IMR-90 (cell line): ENCODE results near the gene PHC2. TPM values are rescaled to one million over a fixed set of nuclear protein-coding genes. Genes with fewer than 3 reads are reported as not detected.

ENCODE experiments used
- ATAC-seq: fragments of 200-7000 bp; cut with Tn5 transposase; 2 replicates; pipeline ENCODE4 v1.9.1; 2020; ENCODE audit warnings: low read depth, mild to moderate bottlenecking, moderate library complexity
- BruUV-seq: library from RNA; stranded (reverse); fragments of 400-500 nt; replicated peaks from 2 replicates; lab custom pipeline; 2021; lab: Mats Ljungman, UMichigan
- CTCF ChIA-PET: fragments of 300-600 bp; formaldehyde crosslinking; extraction: SDS; loops from one replicate; lab custom pipeline; 2021; ENCODE audit warnings: antibody characterized with exemption; lab: Yijun Ruan, JAX
- POLR2A ChIA-PET: fragments of 300-600 bp; sonication (Branson Sonifier 250); formaldehyde crosslinking; loops from one replicate; lab custom pipeline; 2022; ENCODE audit warnings: antibody characterized with exemption; ENCODE audit not compliant: unreplicated experiment; lab: Charles Lee
- DNase-seq: peaks from one replicate; pipeline ENCODE4 v3.0.0; 2013
- H2AFZ ChIP-seq: replicated peaks from 2 replicates; pipeline ENCODE3; 2013; ENCODE audit warnings: low read length, mild to moderate bottlenecking; ENCODE audit not compliant: poor library complexity
- H2AK5ac ChIP-seq: 2 replicates; pipeline ENCODE4 v1.6.1; 2013; ENCODE audit warnings: low read depth, low read length, inconsistent platforms
- H2AK9ac ChIP-seq: replicated peaks from 2 replicates; pipeline ENCODE3; 2013; ENCODE audit warnings: mild to moderate bottlenecking, low read depth, low read length, moderate library complexity; ENCODE audit not compliant: poor library complexity
- H2BK120ac ChIP-seq: 2 replicates; pipeline ENCODE4 v1.6.1; 2013; ENCODE audit warnings: low read depth, low read length, inconsistent platforms
- H2BK15ac ChIP-seq: 3 replicates; pipeline ENCODE4 v1.6.1; 2013; ENCODE audit warnings: low read depth, low read length, inconsistent platforms
- H2BK20ac ChIP-seq: 2 replicates; pipeline ENCODE4 v1.6.1; 2013; ENCODE audit warnings: low read depth, mild to moderate bottlenecking, inconsistent platforms, low read length, moderate library complexity
- H2BK5ac ChIP-seq: 2 replicates; pipeline ENCODE4 v1.6.1; 2013; ENCODE audit warnings: mild to moderate bottlenecking, low read depth, low read length, inconsistent platforms; ENCODE audit not compliant: poor library complexity, severe bottlenecking
- H3K14ac ChIP-seq: replicated peaks from 2 replicates; pipeline ENCODE4 v1.6.1; 2013; ENCODE audit warnings: low read depth, low read length, inconsistent platforms
- H3K18ac ChIP-seq: 2 replicates; pipeline ENCODE4 v1.6.1; 2013; ENCODE audit warnings: low read depth, low read length, control low read depth
- H3K23ac ChIP-seq: 2 replicates; pipeline ENCODE4 v1.6.1; 2013; ENCODE audit warnings: low read depth, low read length, inconsistent platforms
- H3K27ac ChIP-seq: 2 replicates; pipeline ENCODE4 v1.5.1; 2013; ENCODE audit warnings: mild to moderate bottlenecking, control low read depth, low read length; ENCODE audit not compliant: insufficient read depth
- H3K27me3 ChIP-seq: 2 replicates; pipeline ENCODE4 v1.6.1; 2013; ENCODE audit warnings: low read length; ENCODE audit not compliant: control insufficient read depth, insufficient read depth
- H3K36me3 ChIP-seq: 2 replicates; pipeline ENCODE4 v1.6.1; 2013; ENCODE audit warnings: low read length, mixed read lengths; ENCODE audit not compliant: control insufficient read depth, insufficient read depth
- H3K4ac ChIP-seq: 2 replicates; pipeline ENCODE4 v1.6.1; 2013; ENCODE audit warnings: low read depth, low read length, inconsistent platforms
- H3K4me1 ChIP-seq: 2 replicates; pipeline ENCODE4 v1.6.1; 2013; ENCODE audit warnings: low read length, mixed read lengths; ENCODE audit not compliant: control insufficient read depth, insufficient read depth
- H3K4me2 ChIP-seq: 2 replicates; pipeline ENCODE4 v1.6.1; 2013; ENCODE audit warnings: low read depth, mild to moderate bottlenecking, control low read depth, low read length, moderate library complexity
- H3K4me3 ChIP-seq: 2 replicates; pipeline ENCODE4 v1.5.1; 2013; ENCODE audit warnings: low read depth, mild to moderate bottlenecking, control low read depth, low read length, moderate library complexity; ENCODE audit not compliant: insufficient read depth
- H3K56ac ChIP-seq: 2 replicates; pipeline ENCODE4 v1.6.1; 2013; ENCODE audit warnings: low read length, inconsistent platforms; ENCODE audit not compliant: insufficient read depth; ENCODE audit errors: extremely low read depth
- H3K79me1 ChIP-seq, 2 experiments: 2 replicates each; pipeline ENCODE4 v1.6.1; 2013; ENCODE audit warnings: low read length in 2 of 2, inconsistent platforms in 1 of 2, low read depth in 1 of 2
- H3K9ac ChIP-seq: 2 replicates; pipeline ENCODE4 v1.6.1; 2013; ENCODE audit warnings: low read depth, low read length, control low read depth
- H3K9me1 ChIP-seq: 2 replicates; pipeline ENCODE4 v1.6.1; 2013; ENCODE audit warnings: low read length, inconsistent platforms; ENCODE audit not compliant: insufficient read depth
- H3K9me3 ChIP-seq: 2 replicates; pipeline ENCODE4 v1.6.1; 2013; ENCODE audit warnings: low read length; ENCODE audit not compliant: control insufficient read depth, insufficient read depth
- H4K20me1 ChIP-seq: 2 replicates; pipeline ENCODE4 v1.6.1; 2013; ENCODE audit warnings: low read length, inconsistent platforms; ENCODE audit not compliant: insufficient read depth
- H4K5ac ChIP-seq: 2 replicates; pipeline ENCODE4 v1.6.1; 2013; ENCODE audit warnings: mild to moderate bottlenecking, low read depth, low read length, control low read depth
- H4K8ac ChIP-seq, 2 experiments: 2 replicates each; pipeline ENCODE4 v1.6.1; 2013; ENCODE audit warnings: low read depth in 2 of 2, low read length in 2 of 2, control low read depth in 1 of 2, inconsistent platforms in 1 of 2
- H4K91ac ChIP-seq: 2 replicates; pipeline ENCODE4 v1.6.1; 2013; ENCODE audit warnings: low read depth, low read length, inconsistent platforms; ENCODE audit not compliant: insufficient read depth
- MXI1 ChIP-seq: IDR thresholded peaks from 2 replicates; pipeline ENCODE4 v1.6.1; 2012; ENCODE audit warnings: low read depth, mild to moderate bottlenecking, low read length, moderate library complexity, borderline replicate concordance
- POLR2A ChIP-seq: IDR thresholded peaks from 2 replicates; pipeline ENCODE4 v1.6.1; 2012; ENCODE audit warnings: mild to moderate bottlenecking, low read depth, low read length
- RFX5 ChIP-seq: IDR thresholded peaks from 2 replicates; pipeline ENCODE4 v1.8.0; 2012; ENCODE audit warnings: low read depth, mild to moderate bottlenecking, low read length, moderate library complexity
- SMC3 ChIP-seq: fragments of 150-350 bp; IDR thresholded peaks from 2 replicates; pipeline ENCODE4 v1.6.1; 2016; ENCODE audit warnings: low read depth, mild to moderate bottlenecking, antibody characterized with exemption, low read length, moderate library complexity
- WGBS, 2 experiments: methylation state at CpG; one replicate each; pipeline versions ENCODE4 v1.1.5 to v1.1.7; 2013; ENCODE audit warnings: missing lambda C conversion rate in 2 of 2; ENCODE audit not compliant: insufficient read length in 1 of 2; ENCODE audit errors: extremely low coverage in 2 of 2; 5-methylcytosine and 5-hydroxymethylcytosine counted together
- dilution Hi-C: fragments of 300-500 bp; cut with HindIII; formaldehyde crosslinking; loops from one replicate; pipeline ENCODE4 v1.14.3; 2018; ENCODE audit warnings: low sequenced_read_pairs; ENCODE audit not compliant: unreplicated experiment
- in situ Hi-C: fragments of 300-500 bp; cut with MboI; formaldehyde crosslinking; loops from 3 replicates; pipeline ENCODE4 v1.14.3; 2019; ENCODE audit warnings: low sequenced_read_pairs, inconsistent platforms, mixed read lengths
- intact Hi-C: fragments of 100-400 bp; cut with micrococcal nuclease; formaldehyde crosslinking; loops from 2 replicates; pipeline ENCODE4 v1.10.0; 2022
- polyA plus RNA-seq, 3 experiments: library from polyadenylated mRNA; depleted of rRNA; stranded (reverse); fragments of >200 nt; gene quantifications; 2 replicates each; pipeline ENCODE4 v1.2.3, GENCODE V29; 2012; ENCODE audit warnings: low replicate concordance in 1 of 3
- total RNA-seq: library from RNA; depleted of rRNA; stranded (reverse); fragments of >200 nt; gene quantifications from 2 replicates; pipeline ENCODE4 v1.2.3, GENCODE V29; 2012
- TF ChIP-seq, protein P1 (sequence below): fragments of 150-350 bp; IDR thresholded peaks from 2 replicates; pipeline ENCODE4 v1.6.1; 2017; ENCODE audit warnings: mild to moderate bottlenecking, antibody characterized with exemption, low read length, low read depth

Gene PHC2
- total and polyA plus RNA-seq, 2 of the 4 experiments (the other 2 are of a cell fraction), result 46.4 to 98.1 TPM

DNA sequence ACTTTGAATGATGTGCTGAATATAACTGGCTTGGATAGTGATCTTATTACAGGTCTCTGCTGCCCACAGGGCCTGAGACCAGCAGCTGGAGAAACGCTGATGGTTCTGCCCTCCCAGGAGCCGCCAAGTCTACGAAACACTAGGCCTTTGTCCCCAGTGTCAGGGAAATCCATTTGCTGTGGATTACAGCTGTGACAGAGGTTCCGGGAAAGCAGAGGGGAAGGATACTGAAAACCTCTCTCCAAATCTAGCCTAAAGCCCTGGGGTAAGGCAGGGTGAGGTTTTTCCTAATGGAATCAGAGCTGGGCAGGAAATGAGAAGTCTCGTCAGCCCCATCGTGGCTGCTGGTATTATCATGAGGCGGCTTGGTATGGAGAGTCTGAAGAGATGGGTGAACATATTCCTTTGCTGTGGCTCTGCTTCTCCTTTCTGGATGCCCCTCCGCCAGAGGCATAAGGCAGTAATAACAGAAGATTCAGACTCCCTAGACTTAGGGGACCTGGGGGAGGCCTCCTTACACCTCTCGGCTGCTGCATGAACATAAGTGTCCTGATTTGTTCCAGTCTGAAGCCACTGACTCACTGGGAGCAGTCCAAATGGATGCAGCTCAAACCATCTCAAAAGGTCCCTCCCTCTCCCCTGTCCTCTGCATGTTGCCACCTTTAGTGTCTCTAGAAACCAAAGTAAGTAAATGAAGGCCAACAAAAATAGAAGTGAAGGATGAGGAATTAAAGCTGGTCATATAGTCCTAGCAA is 48.1 kb downstream of the PHC2 start:
- Histone ChIP-seq H3K79me1 (peaks cover 17 to 36% of the 10 kb centered on the region in 2 experiments), H2BK20ac (peak overlapping the region; percentile 27; the same call in 1 of the 2 replicates), H2BK5ac (peak overlapping the region; percentile 1), H2AFZ (peak overlapping the region; percentile 64), H2BK15ac (peak overlapping the region; percentile 86; the same call in 2 of the 3 replicates), H3K4me3 (no peak overlapping the region), H3K4ac (peak overlapping the region; percentile 63), H4K91ac (peak overlapping the region; percentile 67), H3K14ac (peak overlapping the region; percentile 48), H3K4me1 (peaks cover 39% of the 10 kb centered on the region), H3K18ac (peak overlapping the region; percentile 21), H3K9ac (no peak overlapping the region), H3K9me3 (no peaks in the 10 kb centered on the region), H2AK5ac (peak overlapping the region; percentile 72), H3K9me1 (peaks cover 22% of the 10 kb centered on the region), H2BK120ac (peak overlapping the region; percentile 72), H3K27ac (peak overlapping the region; percentile 1; the same call in 1 of the 2 replicates), H4K8ac (peak overlapping the region; percentile 53 to 58), H3K4me2 (no peak overlapping the region), H4K20me1 (no peaks in the 10 kb centered on the region), H4K5ac (no peak overlapping the region), H2AK9ac (peak overlapping the region; percentile 37), H3K23ac (peak overlapping the region; percentile 5; the same call in 1 of the 2 replicates), H3K36me3 (no peaks in the 10 kb centered on the region), H3K56ac (peak overlapping the region; percentile 24; the same call in 1 of the 2 replicates), H3K27me3 (no peaks in the 10 kb centered on the region)
- no peak for DNase-seq
- no TSS peak for BruUV-seq
- in situ Hi-C loops, result no loop called here
- ATAC-seq, result peak; percentile 4; the same call in 1 of the 2 replicates
- TF ChIP-seq RFX5, result no peak
- no peak for TF ChIP-seq MXI1
- TF ChIP-seq, protein P1, sequence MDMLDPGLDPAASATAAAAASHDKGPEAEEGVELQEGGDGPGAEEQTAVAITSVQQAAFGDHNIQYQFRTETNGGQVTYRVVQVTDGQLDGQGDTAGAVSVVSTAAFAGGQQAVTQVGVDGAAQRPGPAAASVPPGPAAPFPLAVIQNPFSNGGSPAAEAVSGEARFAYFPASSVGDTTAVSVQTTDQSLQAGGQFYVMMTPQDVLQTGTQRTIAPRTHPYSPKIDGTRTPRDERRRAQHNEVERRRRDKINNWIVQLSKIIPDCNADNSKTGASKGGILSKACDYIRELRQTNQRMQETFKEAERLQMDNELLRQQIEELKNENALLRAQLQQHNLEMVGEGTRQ, result no peak
- no peak for TF ChIP-seq POLR2A
- no peak for TF ChIP-seq SMC3
- dilution Hi-C loops, result no loop called here
- no CpG with 5 or more reads among the region's 9 CpGs for WGBS, 2 experiments
- intact Hi-C loops, result no loop called here
- ChIA-PET POLR2A (no interaction called here), CTCF (interaction anchor here (0.9 kb wide), 1 partner anchor 73 kb away, joined by 6 read pairs; no protein-coding TSS in a partner anchor)
